ENCODE results near the gene ABHD12. TPM values are rescaled to one million over a fixed set of nuclear protein-coding genes. Genes with fewer than 3 reads are reported as not detected.

ABHD12 gene
- total RNA-seq, 1 experiment from 2014 or later: 40.6 TPM

DNA sequence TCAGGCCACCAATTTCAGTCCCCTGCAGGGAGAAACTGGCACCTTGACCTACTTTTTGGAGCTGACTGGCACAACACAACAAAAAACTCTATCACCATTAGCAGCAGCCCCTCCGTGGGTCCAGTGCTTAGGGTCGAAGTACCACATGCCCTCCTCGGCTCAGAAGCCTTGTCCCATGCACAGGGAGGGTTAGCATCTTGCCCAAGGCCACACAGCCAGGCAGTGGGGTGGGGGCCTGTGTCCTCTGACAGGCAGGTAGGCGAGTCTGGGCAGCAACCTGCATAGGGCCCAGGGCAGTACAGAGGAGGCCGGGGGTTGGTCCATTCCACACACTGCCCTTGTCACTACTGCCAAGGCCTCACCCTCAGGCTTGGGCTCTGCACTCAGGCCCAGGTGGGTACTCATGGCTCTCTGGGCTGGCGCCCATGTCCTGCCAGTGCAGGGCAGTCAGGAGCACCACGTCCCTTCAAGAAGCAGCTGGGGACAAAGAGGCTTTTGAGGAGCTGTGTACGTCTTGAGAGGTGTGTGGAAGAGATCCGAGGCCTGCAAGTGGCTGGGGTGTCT is 89.2 kb downstream of the ABHD12 start:
- H3K4me3 ChIP-seq (ENCODE audit: low read depth, low read length, poor library complexity, severe bottlenecking): no peak overlapping the region
- H3K9me3 ChIP-seq (ENCODE audit: low read depth, low read length, poor library complexity, severe bottlenecking): no peaks in the 10 kb centered on the region
- no peaks in the 10 kb centered on the region for H3K4me1 ChIP-seq (ENCODE audit: insufficient read depth, low read length, poor library complexity, severe bottlenecking)
- ChIA-PET CTCF (no interaction called here), POLR2A (ENCODE audit: low non-redundant PET) (no interaction called here)
- intact Hi-C loops (cut with micrococcal nuclease; ENCODE audit: unreplicated experiment): no loop called here
- no peak for TF ChIP-seq EZH2 (IDR thresholded peaks at IDR 0.05; ENCODE audit: borderline replicate concordance, low read depth, low read length, poor library complexity, severe bottlenecking)
- TF ChIP-seq, protein P1, sequence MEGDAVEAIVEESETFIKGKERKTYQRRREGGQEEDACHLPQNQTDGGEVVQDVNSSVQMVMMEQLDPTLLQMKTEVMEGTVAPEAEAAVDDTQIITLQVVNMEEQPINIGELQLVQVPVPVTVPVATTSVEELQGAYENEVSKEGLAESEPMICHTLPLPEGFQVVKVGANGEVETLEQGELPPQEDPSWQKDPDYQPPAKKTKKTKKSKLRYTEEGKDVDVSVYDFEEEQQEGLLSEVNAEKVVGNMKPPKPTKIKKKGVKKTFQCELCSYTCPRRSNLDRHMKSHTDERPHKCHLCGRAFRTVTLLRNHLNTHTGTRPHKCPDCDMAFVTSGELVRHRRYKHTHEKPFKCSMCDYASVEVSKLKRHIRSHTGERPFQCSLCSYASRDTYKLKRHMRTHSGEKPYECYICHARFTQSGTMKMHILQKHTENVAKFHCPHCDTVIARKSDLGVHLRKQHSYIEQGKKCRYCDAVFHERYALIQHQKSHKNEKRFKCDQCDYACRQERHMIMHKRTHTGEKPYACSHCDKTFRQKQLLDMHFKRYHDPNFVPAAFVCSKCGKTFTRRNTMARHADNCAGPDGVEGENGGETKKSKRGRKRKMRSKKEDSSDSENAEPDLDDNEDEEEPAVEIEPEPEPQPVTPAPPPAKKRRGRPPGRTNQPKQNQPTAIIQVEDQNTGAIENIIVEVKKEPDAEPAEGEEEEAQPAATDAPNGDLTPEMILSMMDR (conservative IDR thresholded peaks at IDR 0.05; ENCODE audit: low read depth, low read length): no peak
- H3K27ac ChIP-seq (ENCODE audit: low read depth, low read length, poor library complexity, severe bottlenecking): no peak overlapping the region
- BruUV-seq (replicated peaks): no TSS peak
- DNase-seq (ENCODE audit: low spot score): no peak
- no peaks in the 10 kb centered on the region for H3K27me3 ChIP-seq (replicated peaks; ENCODE audit: insufficient read depth, low read depth, low read length, poor library complexity)
- H3K36me3 ChIP-seq (ENCODE audit: insufficient read depth, low read length, poor library complexity, severe bottlenecking): peaks cover 12% of the 10 kb centered on the region

DNA sequence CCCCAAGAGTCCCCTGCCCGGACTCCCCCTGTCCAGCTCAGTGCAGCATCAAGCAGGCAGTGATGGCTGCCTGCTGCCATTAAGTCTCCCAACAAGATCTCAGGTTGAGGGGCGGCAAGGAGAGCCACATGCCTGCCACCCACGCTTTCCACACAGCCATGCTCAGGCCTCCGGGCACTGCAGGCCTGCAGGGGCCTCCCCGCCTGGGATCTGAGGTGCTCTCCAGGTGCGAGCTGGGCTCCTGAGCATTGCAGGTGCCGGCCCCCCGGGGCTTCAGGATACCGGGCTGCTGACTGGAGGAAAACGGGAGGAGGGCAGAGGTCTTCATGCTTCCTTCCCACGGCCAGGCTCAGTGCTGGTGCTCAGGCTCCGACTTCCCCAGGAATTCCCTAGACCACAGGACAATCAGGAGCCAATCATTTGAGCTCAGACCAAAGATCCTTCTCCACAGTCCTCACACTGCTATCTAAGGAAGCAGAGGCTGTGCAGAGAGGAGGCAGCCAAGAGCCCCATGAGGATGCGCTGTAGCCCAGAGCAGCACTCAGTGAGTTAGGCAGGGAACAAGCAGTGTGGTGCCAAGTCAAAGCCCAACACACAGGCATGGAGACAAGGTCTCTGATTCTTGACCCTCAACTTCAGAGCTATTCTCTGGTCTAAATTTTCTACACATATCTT is 90.0 kb downstream of the ABHD12 start:
- Histone ChIP-seq H3K27me3 (replicated peaks; ENCODE audit: insufficient read depth, low read depth, low read length, poor library complexity) (no peaks in the 10 kb centered on the region), H3K36me3 (ENCODE audit: insufficient read depth, low read length, poor library complexity, severe bottlenecking) (peaks cover 14% of the 10 kb centered on the region), H3K27ac (ENCODE audit: low read depth, low read length, poor library complexity, severe bottlenecking) (no peak overlapping the region), H3K9me3 (ENCODE audit: low read depth, low read length, poor library complexity, severe bottlenecking) (no peaks in the 10 kb centered on the region), H3K4me1 (ENCODE audit: insufficient read depth, low read length, poor library complexity, severe bottlenecking) (no peaks in the 10 kb centered on the region), H3K4me3 (ENCODE audit: low read depth, low read length, poor library complexity, severe bottlenecking) (no peak overlapping the region)
- ChIA-PET POLR2A (ENCODE audit: low non-redundant PET) (no interaction called here), CTCF (no interaction called here)
- TF ChIP-seq, protein P1 (conservative IDR thresholded peaks at IDR 0.05; ENCODE audit: low read depth, low read length): no peak
- TF ChIP-seq EZH2 (IDR thresholded peaks at IDR 0.05; ENCODE audit: borderline replicate concordance, low read depth, low read length, poor library complexity, severe bottlenecking): no peak
- DNase-seq (ENCODE audit: low spot score): no peak
- no TSS peak for BruUV-seq (replicated peaks)
- intact Hi-C loops (cut with micrococcal nuclease; ENCODE audit: unreplicated experiment): no loop called here

DNA sequence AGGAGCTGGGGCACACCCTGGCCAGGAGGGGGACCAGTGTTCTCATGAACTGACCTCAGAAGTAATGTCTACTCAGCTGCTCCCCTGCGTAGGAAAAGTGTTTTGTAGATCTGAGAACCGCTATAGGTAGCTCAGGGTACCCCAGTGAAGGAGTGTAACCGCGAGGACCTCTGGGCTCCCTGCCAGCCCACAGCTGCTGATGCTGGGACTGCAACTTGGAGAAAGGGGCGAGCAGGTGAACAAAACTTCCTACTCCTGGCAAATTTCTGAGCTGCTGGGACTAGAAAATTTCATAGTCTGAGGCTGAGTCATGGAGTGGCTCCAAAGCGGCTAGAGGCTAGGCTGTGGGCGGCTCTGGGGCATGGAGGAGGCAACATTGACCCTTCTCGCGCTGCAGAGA is 90.8 kb downstream of the ABHD12 start:
- POLR2A ChIA-PET (ENCODE audit: low non-redundant PET): no interaction called here
- no peak for DNase-seq (ENCODE audit: low spot score)
- Histone ChIP-seq H3K4me1 (ENCODE audit: insufficient read depth, low read length, poor library complexity, severe bottlenecking) (no peaks in the 10 kb centered on the region), H3K27me3 (replicated peaks; ENCODE audit: insufficient read depth, low read depth, low read length, poor library complexity) (no peaks in the 10 kb centered on the region), H3K9me3 (ENCODE audit: low read depth, low read length, poor library complexity, severe bottlenecking) (no peaks in the 10 kb centered on the region), H3K4me3 (ENCODE audit: low read depth, low read length, poor library complexity, severe bottlenecking) (no peak overlapping the region), H3K36me3 (ENCODE audit: insufficient read depth, low read length, poor library complexity, severe bottlenecking) (peaks cover 14% of the 10 kb centered on the region), H3K27ac (ENCODE audit: low read depth, low read length, poor library complexity, severe bottlenecking) (no peak overlapping the region)
- intact Hi-C loops (cut with micrococcal nuclease; ENCODE audit: unreplicated experiment): no loop called here
- CTCF ChIA-PET: no interaction called here
- TF ChIP-seq, protein P1 (conservative IDR thresholded peaks at IDR 0.05; ENCODE audit: low read depth, low read length): no peak
- TF ChIP-seq EZH2 (IDR thresholded peaks at IDR 0.05; ENCODE audit: borderline replicate concordance, low read depth, low read length, poor library complexity, severe bottlenecking): no peak
- BruUV-seq (replicated peaks): no TSS peak

Data from A673 (cell line).